Thyroid gland (tissue), 4 donors: ENCODE results near the gene RAN. TPM values are rescaled to one million over a fixed set of nuclear protein-coding genes. Genes with fewer than 3 reads are reported as not detected.
A peak's percentile ranks its signal among the peaks of the same experiment; 100 is the strongest.

Experiments used
- DNase-seq, 2 donors: peaks; one replicate each; pipeline ENCODE4 v3.0.0-alpha.2; 2019
- H3K27ac ChIP-seq, 3 donors: fragments of 200-600 bp; sonication (generic); 1 replicate in 2 of 3; 2 replicates in 1 of 3; pipeline ENCODE4 v1.5.1; 2016 to 2019; ENCODE audit warnings: mild to moderate bottlenecking in 1 of 3, moderate library complexity in 1 of 3
- H3K27me3 ChIP-seq: fragments of 200-600 bp; sonication (generic); one replicate; pipeline ENCODE4 v1.5.1; 2019
- H3K36me3 ChIP-seq, 2 donors: fragments of 200-600 bp; sonication (generic); one replicate each; pipeline ENCODE4 v1.5.1; 2016 to 2019
- H3K4me1 ChIP-seq, 2 donors: fragments of 200-600 bp; sonication (generic); one replicate each; pipeline ENCODE4 v1.5.1; 2017 to 2019
- H3K4me3 ChIP-seq, 3 donors: fragments of 200-600 bp; sonication (generic); replicated peaks in 1 of 3; 1 replicate in 2 of 3; 2 replicates in 1 of 3; pipeline ENCODE4 v1.5.1; 2016; ENCODE audit warnings: mild to moderate bottlenecking in 1 of 3
- H3K9me3 ChIP-seq: fragments of 200-600 bp; sonication (generic); one replicate; pipeline ENCODE4 v1.5.1; 2017
- POLR2A ChIP-seq, 2 donors: fragments of 450-650 bp; IDR thresholded peaks; one replicate each; pipeline ENCODE4 v1.6.1; 2017; ENCODE audit warnings: antibody characterized with exemption in 2 of 2, mild to moderate bottlenecking in 2 of 2, moderate library complexity in 1 of 2
- WGBS, 2 donors: methylation state at CpG; one replicate each; pipeline ENCODE4 v1.1.5; 2017; 5-methylcytosine and 5-hydroxymethylcytosine counted together
- intact Hi-C: fragments of 100-400 bp; cut with DNase I; formaldehyde crosslinking; loops from one replicate; pipeline ENCODE4 v1.15.1; 2023
- total RNA-seq, 4 donors: library from RNA; depleted of rRNA; stranded (reverse); fragments of >200 nt; gene quantifications; one replicate each; pipeline ENCODE4 v1.2.3, GENCODE V29; 2016
- TF ChIP-seq, protein P1 (sequence below), 6 experiments: fragments of 200-600 bp in 3 of 6; fragments of 450-650 bp in 3 of 6; sonication (generic) in 3 of 6; IDR thresholded peaks; one replicate each; pipeline ENCODE4 v1.5.1; 2016 to 2019; ENCODE audit warnings: antibody characterized with exemption in 6 of 6, mild to moderate bottlenecking in 2 of 6, inconsistent platforms in 1 of 6, moderate library complexity in 1 of 6

RAN gene
- total RNA-seq, 4 donors from 2014 or later: 123 to 169 (median 142) TPM

DNA sequence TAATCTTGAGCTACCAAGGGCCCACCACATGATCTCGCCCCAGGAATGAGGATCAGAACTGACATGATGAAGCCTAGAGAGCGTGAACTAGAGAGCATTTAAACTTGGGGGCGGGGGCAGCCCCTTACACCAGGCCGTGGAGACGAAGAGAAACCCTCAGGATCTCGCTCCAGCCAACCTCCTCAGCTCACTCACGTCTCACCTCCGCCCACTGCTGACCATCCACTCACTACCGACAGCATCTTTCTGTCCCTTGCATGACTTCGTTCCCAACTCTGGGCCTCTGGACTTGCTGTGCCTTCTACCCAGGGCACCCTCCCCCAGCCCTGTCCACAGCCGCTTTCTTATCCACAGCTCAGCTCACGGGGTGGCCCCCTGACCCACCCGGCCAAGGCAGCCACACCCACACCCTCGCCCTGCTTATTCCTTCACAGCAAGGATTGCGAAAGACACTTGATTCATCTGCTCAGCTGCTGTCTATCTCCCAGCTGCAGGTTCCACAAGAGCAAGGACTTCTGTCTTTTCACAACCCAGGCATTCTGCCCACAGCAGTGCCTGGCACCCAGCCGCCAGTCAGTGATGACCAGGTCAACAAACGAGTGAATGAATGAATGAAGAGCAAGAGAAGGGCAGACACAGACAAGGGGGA, 39.2 kb upstream of the RAN start:
- no peaks in the 10 kb centered on the region for H3K36me3 ChIP-seq
- H3K4me3 ChIP-seq: no peak overlapping the region
- no peak for DNase-seq
- H3K27me3 ChIP-seq: no peaks in the 10 kb centered on the region
- no peak overlapping the region for H3K27ac ChIP-seq
- intact Hi-C loops: no loop called here
- H3K4me1 ChIP-seq: peaks cover 4 to 13% of the 10 kb centered on the region in 2 donors
- H3K9me3 ChIP-seq: no peaks in the 10 kb centered on the region
- 80 to 81% methylated on average over 17 of the region's 17 CpGs for WGBS, 2 donors
- TF ChIP-seq, protein P1, sequence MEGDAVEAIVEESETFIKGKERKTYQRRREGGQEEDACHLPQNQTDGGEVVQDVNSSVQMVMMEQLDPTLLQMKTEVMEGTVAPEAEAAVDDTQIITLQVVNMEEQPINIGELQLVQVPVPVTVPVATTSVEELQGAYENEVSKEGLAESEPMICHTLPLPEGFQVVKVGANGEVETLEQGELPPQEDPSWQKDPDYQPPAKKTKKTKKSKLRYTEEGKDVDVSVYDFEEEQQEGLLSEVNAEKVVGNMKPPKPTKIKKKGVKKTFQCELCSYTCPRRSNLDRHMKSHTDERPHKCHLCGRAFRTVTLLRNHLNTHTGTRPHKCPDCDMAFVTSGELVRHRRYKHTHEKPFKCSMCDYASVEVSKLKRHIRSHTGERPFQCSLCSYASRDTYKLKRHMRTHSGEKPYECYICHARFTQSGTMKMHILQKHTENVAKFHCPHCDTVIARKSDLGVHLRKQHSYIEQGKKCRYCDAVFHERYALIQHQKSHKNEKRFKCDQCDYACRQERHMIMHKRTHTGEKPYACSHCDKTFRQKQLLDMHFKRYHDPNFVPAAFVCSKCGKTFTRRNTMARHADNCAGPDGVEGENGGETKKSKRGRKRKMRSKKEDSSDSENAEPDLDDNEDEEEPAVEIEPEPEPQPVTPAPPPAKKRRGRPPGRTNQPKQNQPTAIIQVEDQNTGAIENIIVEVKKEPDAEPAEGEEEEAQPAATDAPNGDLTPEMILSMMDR (IDR thresholded peaks at IDR 0.05): no peak
- TF ChIP-seq POLR2A (IDR thresholded peaks at IDR 0.05): no peak

DNA sequence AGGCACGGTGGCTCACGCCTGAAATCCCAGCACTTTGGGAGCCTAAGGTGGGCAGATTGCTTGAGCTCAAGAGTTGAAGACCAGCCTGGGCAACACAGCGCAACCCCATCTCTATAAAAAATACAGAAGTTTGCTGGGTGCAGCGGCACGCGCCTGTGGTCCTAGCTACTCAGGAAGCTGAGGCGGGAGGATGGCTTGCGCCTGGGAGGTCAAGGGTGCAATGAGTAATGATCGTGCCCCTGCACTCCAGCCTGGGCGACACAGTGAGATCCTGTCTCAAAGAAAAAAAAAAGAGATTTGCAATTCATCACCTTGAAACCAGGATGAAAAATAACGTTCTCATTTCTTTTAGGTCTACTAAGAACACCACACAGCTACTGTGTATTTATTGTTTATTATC, 36.9 kb upstream of the RAN start:
- Histone ChIP-seq H3K36me3 (no peaks in the 10 kb centered on the region), H3K27me3 (no peaks in the 10 kb centered on the region), H3K4me3 (no peak overlapping the region), H3K9me3 (no peaks in the 10 kb centered on the region), H3K4me1 (peaks cover 0 to 14% of the 10 kb centered on the region in 2 donors), H3K27ac (no peak overlapping the region)
- no peak for TF ChIP-seq POLR2A (IDR thresholded peaks at IDR 0.05)
- TF ChIP-seq, protein P1 (IDR thresholded peaks at IDR 0.05): no peak
- intact Hi-C loops: no loop called here
- no peak for DNase-seq
- 86 to 88% methylated on average over 11 of the region's 11 CpGs for WGBS, 2 donors

DNA sequence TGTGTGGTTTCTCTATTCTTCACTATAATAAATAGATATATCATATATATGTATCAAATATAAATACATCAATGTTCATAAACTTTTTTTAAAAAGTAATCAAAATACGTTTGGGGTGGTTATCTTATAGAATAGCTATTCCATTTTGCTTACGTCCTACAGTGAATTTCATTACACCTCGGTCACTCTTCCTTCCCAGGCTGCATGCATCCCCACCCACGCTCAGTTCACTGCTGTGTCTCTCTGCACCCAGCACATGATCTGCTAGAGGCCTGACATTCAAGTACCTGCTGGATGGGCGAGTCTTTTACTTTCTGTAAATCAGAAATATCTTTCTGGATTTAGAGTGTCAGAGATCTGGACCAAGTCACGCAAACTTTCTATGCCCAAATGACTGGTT, 36.4 kb upstream of the RAN start:
- no peak for TF ChIP-seq POLR2A (IDR thresholded peaks at IDR 0.05)
- TF ChIP-seq, protein P1 (IDR thresholded peaks at IDR 0.05): no peak
- H3K27me3 ChIP-seq: no peaks in the 10 kb centered on the region
- no peaks in the 10 kb centered on the region for H3K36me3 ChIP-seq
- intact Hi-C loops: no loop called here
- DNase-seq: no peak
- H3K27ac ChIP-seq: no peak overlapping the region
- no peaks in the 10 kb centered on the region for H3K9me3 ChIP-seq
- 91 to 92% methylated on average over 6 of the region's 6 CpGs for WGBS, 2 donors
- no peak overlapping the region for H3K4me3 ChIP-seq
- peaks cover 0 to 14% of the 10 kb centered on the region in 2 donors for H3K4me1 ChIP-seq

DNA sequence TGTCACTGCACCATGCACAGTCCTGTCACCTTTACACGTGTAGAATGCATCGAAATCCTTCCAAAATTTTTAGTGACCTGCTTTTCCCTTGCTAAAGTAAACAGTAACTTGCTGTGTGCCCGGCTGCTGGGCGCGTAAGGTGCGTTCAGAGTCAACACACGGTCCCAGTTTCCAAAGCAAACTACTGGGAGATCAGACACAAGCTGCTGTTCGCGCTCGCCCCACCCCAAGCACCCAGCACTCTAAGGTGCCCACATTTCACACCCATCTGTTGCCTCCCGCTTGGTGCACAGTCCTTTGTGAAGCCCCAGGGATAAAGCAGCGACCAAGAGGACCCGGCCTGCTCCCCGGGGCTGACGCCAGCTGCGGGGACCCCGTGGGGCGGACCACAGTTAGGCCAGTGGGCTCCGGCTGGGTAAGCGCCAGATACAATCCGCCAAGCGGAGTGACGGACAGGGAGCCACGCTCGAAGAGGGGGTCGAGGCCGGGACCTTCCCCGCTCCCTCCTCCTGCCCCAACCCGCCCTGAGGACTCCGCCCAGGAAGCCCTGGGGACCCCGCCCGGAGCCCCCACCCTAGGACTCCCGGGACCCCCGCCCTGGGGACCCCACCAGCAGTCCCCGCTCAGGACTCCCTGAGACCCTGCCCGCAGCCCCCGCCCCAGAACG, 33.4 kb upstream of the RAN start:
- no peaks in the 10 kb centered on the region for H3K9me3 ChIP-seq
- H3K27me3 ChIP-seq: no peaks in the 10 kb centered on the region
- TF ChIP-seq, protein P1 (IDR thresholded peaks at IDR 0.05): no peak
- peak in 1 of 2 donors; percentile 48 for TF ChIP-seq POLR2A (IDR thresholded peaks at IDR 0.05)
- H3K4me3 ChIP-seq: peak overlapping the region; percentile 14 to 97 (median 76)
- no peaks in the 10 kb centered on the region for H3K36me3 ChIP-seq
- 1 to 10% methylated on average over 8 to 11 of the region's 38 CpGs for WGBS, 2 donors
- H3K27ac ChIP-seq: peak overlapping the region; percentile 44 to 82 (median 74)
- peak; percentile 52 to 55 for DNase-seq
- H3K4me1 ChIP-seq: peaks cover 0 to 11% of the 10 kb centered on the region in 2 donors
- intact Hi-C loops: no loop called here
